Neural cell (in vitro differentiated cells): ENCODE results near the gene ANXA4. TPM values are rescaled to one million over a fixed set of nuclear protein-coding genes. Genes with fewer than 3 reads are reported as not detected.
A peak's percentile ranks its signal among the peaks of the same experiment; 100 is the strongest.

Source experiments
- H2AFZ ChIP-seq: fragments of 200-600, 300-800 bp; sonication (generic), shearing (Covaris generic); 2 replicates; pipeline ENCODE4 v1.6.0; 2014; ENCODE audit warnings: low read depth, mild to moderate bottlenecking, antibody characterized with exemption, low read length, moderate library complexity
- H3F3A ChIP-seq: fragments of 200-600 bp; shearing (Covaris generic); 2 replicates; pipeline ENCODE4 v1.6.1; 2016; ENCODE audit warnings: mild to moderate bottlenecking, moderate library complexity, mixed read lengths, antibody characterized with exemption, low read length; ENCODE audit not compliant: insufficient read depth, poor library complexity, severe bottlenecking
- H3K27ac ChIP-seq: fragments of 200-600, 300-800 bp; sonication (generic), shearing (Covaris generic); 2 replicates; pipeline ENCODE4 v1.5.1; 2014; ENCODE audit warnings: mild to moderate bottlenecking, low read length, moderate library complexity
- H3K27me3 ChIP-seq: fragments of 300-800, 200-600 bp; sonication (generic), shearing (Covaris generic); 2 replicates; pipeline ENCODE4 v1.6.0; 2014; ENCODE audit warnings: mild to moderate bottlenecking, low read depth, low read length, moderate library complexity; ENCODE audit not compliant: insufficient read depth
- H3K36me3 ChIP-seq: fragments of 300-800, 200-600 bp; sonication (generic), shearing (Covaris generic); 2 replicates; pipeline ENCODE4 v1.5.1; 2014; ENCODE audit warnings: mild to moderate bottlenecking, antibody characterized with exemption, low read length, moderate library complexity; ENCODE audit not compliant: insufficient read depth
- H3K4me2 ChIP-seq: fragments of 300-800, 200-600 bp; sonication (generic), shearing (Covaris generic); 2 replicates; pipeline ENCODE4 v1.6.0; 2014; ENCODE audit warnings: mild to moderate bottlenecking, low read length
- H3K4me3 ChIP-seq: fragments of 300-800, 200-600 bp; sonication (generic), shearing (Covaris generic); 2 replicates; pipeline ENCODE4 v1.5.1; 2014; ENCODE audit warnings: mild to moderate bottlenecking, low read length, moderate library complexity
- H3K79me2 ChIP-seq: fragments of 200-600 bp; shearing (Covaris generic); replicated peaks from 2 replicates; pipeline ENCODE4 v1.6.0; 2014; ENCODE audit warnings: mild to moderate bottlenecking, low read length, moderate library complexity; ENCODE audit not compliant: insufficient read depth
- H3K9ac ChIP-seq: fragments of 300-800, 200-600 bp; sonication (generic), shearing (Covaris generic); 2 replicates; pipeline ENCODE4 v1.6.1; 2016; ENCODE audit warnings: mild to moderate bottlenecking, low read length, mixed read lengths
- H3K9me2 ChIP-seq: fragments of 200-600 bp; shearing (Covaris generic); 2 replicates; pipeline ENCODE4 v1.6.1; 2016; ENCODE audit warnings: mild to moderate bottlenecking, low read length, mixed read lengths; ENCODE audit not compliant: insufficient read depth
- H3K9me3 ChIP-seq: fragments of 200-600, 300-800 bp; sonication (generic), shearing (Covaris generic); 2 replicates; pipeline ENCODE4 v1.6.1; 2016; ENCODE audit warnings: mild to moderate bottlenecking, mixed run types, low read length, moderate library complexity, mixed read lengths
- H4K20me1 ChIP-seq: fragments of 200-600 bp; shearing (Covaris generic); 2 replicates; pipeline ENCODE4 v1.6.1; 2016; ENCODE audit warnings: mild to moderate bottlenecking, mixed run types; ENCODE audit not compliant: insufficient read depth
- EP300 ChIP-seq: fragments of 450-650 bp; conservative IDR thresholded peaks from 2 replicates; pipeline ENCODE4 v1.6.1; 2014; ENCODE audit warnings: antibody characterized with exemption, mild to moderate bottlenecking, moderate library complexity; ENCODE audit not compliant: poor library complexity, severe bottlenecking
- EZH2 ChIP-seq: fragments of 200-600, 300-800 bp; shearing (Covaris generic), sonication (generic); IDR thresholded peaks from 2 replicates; pipeline ENCODE4 v1.6.1; 2014; ENCODE audit warnings: antibody characterized with exemption, low read length, borderline replicate concordance, mild to moderate bottlenecking; ENCODE audit not compliant: insufficient read depth, poor library complexity, severe bottlenecking
- MXI1 ChIP-seq: fragments of 450-650 bp; conservative IDR thresholded peaks from 2 replicates; pipeline ENCODE4 v1.6.1; 2014; ENCODE audit warnings: antibody characterized with exemption, mild to moderate bottlenecking; ENCODE audit not compliant: poor library complexity, severe bottlenecking
- POLR2AphosphoS5 ChIP-seq: IDR thresholded peaks from 2 replicates; pipeline ENCODE4 v1.6.1; 2012
- RAD21 ChIP-seq: fragments of 450-650 bp; conservative IDR thresholded peaks from 2 replicates; pipeline ENCODE4 v1.6.1; 2014; ENCODE audit warnings: antibody characterized with exemption, mild to moderate bottlenecking, moderate library complexity
- SMC3 ChIP-seq: fragments of 450-650 bp; conservative IDR thresholded peaks from 2 replicates; pipeline ENCODE4 v1.6.1; 2014; ENCODE audit warnings: antibody characterized with exemption, mild to moderate bottlenecking, moderate library complexity; ENCODE audit not compliant: poor library complexity
- TAF1 ChIP-seq: IDR thresholded peaks from 2 replicates; pipeline ENCODE4 v1.6.1; 2012; ENCODE audit warnings: low read depth
- polyA plus RNA-seq: library from polyadenylated mRNA; depleted of rRNA; stranded (reverse); fragments of >200 nt; gene quantifications from 2 replicates; pipeline ENCODE4 v1.2.3, GENCODE V29; 2014
- TF ChIP-seq, protein P1 (sequence below): fragments of 450-650 bp; IDR thresholded peaks from 2 replicates; pipeline ENCODE4 v1.5.1; 2014; ENCODE audit warnings: antibody characterized with exemption, mild to moderate bottlenecking, moderate library complexity; ENCODE audit not compliant: poor library complexity, severe bottlenecking
- TF ChIP-seq, protein P2 (sequence below): IDR thresholded peaks from 2 replicates; pipeline ENCODE4 v1.6.1; 2012; ENCODE audit warnings: borderline replicate concordance

Gene ANXA4
- polyA plus RNA-seq, 1 donor from 2014 or later = 1.8 TPM

DNA sequence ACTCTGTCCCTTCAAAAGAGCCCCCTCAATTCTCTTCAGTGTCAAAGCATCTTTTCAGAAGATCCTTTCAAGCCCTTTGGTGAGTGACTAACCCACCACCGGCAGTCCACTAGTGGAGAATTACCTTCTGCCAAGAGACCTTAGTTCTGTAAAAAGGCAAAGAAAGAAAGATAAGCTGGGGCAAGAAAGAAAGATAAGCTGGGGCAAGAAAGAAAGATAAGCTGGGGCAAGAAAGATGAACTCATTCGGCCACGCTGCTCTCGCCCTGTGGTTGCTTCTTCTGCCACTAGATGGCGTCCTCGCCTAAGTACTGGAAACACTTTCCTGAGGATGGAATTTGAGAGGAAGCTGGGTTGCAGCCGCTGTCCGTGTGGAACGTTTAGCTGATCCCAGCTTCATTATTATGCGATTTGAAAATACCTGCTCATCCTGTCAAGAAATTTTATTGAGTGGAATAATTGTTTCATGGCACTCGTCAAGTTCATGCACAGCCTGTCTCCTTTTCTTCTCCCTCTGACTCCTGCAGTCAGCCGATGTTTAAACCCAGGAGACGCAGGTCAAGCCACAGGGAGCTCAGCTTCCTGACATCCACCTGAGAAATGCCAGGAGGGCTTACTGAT, 17.3 kb upstream of the ANXA4 start:
- no peaks in the 10 kb centered on the region for H3F3A ChIP-seq
- no peaks in the 10 kb centered on the region for H3K36me3 ChIP-seq
- H4K20me1 ChIP-seq = no peaks in the 10 kb centered on the region
- H3K9ac ChIP-seq = peak overlapping the region; percentile 34
- H3K9me2 ChIP-seq = no peaks in the 10 kb centered on the region
- no peaks in the 10 kb centered on the region for H3K27me3 ChIP-seq
- no peak overlapping the region for H3K4me2 ChIP-seq
- H3K79me2 ChIP-seq = no peaks in the 10 kb centered on the region
- H2AFZ ChIP-seq = no peak overlapping the region
- H3K27ac ChIP-seq = peak overlapping the region; percentile 37
- H3K9me3 ChIP-seq = no peaks in the 10 kb centered on the region
- TF ChIP-seq RAD21 (peak; percentile 99), EZH2 (no peak), POLR2AphosphoS5 (peak; percentile 81), MXI1 (peak; percentile 56), SMC3 (peak; percentile 92), TAF1 (no peak), EP300 (peak; percentile 98)
- TF ChIP-seq, protein P1, sequence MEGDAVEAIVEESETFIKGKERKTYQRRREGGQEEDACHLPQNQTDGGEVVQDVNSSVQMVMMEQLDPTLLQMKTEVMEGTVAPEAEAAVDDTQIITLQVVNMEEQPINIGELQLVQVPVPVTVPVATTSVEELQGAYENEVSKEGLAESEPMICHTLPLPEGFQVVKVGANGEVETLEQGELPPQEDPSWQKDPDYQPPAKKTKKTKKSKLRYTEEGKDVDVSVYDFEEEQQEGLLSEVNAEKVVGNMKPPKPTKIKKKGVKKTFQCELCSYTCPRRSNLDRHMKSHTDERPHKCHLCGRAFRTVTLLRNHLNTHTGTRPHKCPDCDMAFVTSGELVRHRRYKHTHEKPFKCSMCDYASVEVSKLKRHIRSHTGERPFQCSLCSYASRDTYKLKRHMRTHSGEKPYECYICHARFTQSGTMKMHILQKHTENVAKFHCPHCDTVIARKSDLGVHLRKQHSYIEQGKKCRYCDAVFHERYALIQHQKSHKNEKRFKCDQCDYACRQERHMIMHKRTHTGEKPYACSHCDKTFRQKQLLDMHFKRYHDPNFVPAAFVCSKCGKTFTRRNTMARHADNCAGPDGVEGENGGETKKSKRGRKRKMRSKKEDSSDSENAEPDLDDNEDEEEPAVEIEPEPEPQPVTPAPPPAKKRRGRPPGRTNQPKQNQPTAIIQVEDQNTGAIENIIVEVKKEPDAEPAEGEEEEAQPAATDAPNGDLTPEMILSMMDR = peak; percentile 98
- TF ChIP-seq, protein P2, sequence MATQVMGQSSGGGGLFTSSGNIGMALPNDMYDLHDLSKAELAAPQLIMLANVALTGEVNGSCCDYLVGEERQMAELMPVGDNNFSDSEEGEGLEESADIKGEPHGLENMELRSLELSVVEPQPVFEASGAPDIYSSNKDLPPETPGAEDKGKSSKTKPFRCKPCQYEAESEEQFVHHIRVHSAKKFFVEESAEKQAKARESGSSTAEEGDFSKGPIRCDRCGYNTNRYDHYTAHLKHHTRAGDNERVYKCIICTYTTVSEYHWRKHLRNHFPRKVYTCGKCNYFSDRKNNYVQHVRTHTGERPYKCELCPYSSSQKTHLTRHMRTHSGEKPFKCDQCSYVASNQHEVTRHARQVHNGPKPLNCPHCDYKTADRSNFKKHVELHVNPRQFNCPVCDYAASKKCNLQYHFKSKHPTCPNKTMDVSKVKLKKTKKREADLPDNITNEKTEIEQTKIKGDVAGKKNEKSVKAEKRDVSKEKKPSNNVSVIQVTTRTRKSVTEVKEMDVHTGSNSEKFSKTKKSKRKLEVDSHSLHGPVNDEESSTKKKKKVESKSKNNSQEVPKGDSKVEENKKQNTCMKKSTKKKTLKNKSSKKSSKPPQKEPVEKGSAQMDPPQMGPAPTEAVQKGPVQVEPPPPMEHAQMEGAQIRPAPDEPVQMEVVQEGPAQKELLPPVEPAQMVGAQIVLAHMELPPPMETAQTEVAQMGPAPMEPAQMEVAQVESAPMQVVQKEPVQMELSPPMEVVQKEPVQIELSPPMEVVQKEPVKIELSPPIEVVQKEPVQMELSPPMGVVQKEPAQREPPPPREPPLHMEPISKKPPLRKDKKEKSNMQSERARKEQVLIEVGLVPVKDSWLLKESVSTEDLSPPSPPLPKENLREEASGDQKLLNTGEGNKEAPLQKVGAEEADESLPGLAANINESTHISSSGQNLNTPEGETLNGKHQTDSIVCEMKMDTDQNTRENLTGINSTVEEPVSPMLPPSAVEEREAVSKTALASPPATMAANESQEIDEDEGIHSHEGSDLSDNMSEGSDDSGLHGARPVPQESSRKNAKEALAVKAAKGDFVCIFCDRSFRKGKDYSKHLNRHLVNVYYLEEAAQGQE = peak; percentile 79
- H3K4me3 ChIP-seq = peak overlapping the region; percentile 54

DNA sequence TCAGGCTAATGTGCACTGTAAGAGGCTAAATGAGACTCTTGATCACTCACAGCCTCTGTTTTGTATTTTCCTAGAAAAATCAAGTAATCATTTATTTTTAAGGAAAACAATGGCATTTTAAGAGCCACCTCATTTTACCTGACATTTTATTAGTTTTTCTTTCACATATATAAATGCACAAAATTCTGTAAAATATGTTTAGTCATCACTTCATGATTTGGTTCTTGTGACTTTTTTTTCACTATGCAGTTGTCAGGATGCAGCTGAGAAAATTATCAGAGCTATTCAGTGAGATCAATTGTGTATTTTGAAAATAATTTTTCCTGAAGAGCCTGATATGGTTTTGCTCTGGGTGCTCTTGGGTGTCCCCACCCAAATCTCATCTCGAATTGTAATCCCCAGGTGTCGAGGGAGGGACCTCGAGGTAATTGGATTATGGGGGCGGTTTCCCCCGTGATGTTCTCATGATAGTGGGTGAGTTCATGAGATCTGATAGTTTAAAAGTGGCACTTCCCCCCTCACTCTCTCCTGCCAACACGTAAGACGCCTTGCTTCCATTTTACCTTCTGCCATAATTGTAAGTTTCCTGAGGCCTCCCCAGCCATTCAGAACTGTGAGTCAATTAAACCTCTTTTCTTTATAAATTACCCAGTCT, 16.1 kb upstream of the ANXA4 start:
- H3K4me2 ChIP-seq = peak overlapping the region; percentile 58
- H3K79me2 ChIP-seq = no peaks in the 10 kb centered on the region
- H3K9ac ChIP-seq = no peak overlapping the region
- H3K4me3 ChIP-seq = peak overlapping the region; percentile 21
- H3K9me2 ChIP-seq = no peaks in the 10 kb centered on the region
- no peak overlapping the region for H2AFZ ChIP-seq
- no peaks in the 10 kb centered on the region for H4K20me1 ChIP-seq
- H3F3A ChIP-seq = no peaks in the 10 kb centered on the region
- H3K27ac ChIP-seq = peak overlapping the region; percentile 28
- H3K9me3 ChIP-seq = no peaks in the 10 kb centered on the region
- H3K27me3 ChIP-seq = no peaks in the 10 kb centered on the region
- TF ChIP-seq MXI1 = no peak
- TF ChIP-seq EZH2 = no peak
- TF ChIP-seq, protein P2 = no peak
- TF ChIP-seq RAD21 = no peak
- TF ChIP-seq EP300 = no peak
- no peak for TF ChIP-seq TAF1
- TF ChIP-seq SMC3 = no peak
- TF ChIP-seq, protein P1 = no peak
- no peak for TF ChIP-seq POLR2AphosphoS5
- no peaks in the 10 kb centered on the region for H3K36me3 ChIP-seq
